Adrenal gland (tissue), 12 donors: ENCODE measurements around the gene TAS1R1. TPM values are rescaled to one million over a fixed set of nuclear protein-coding genes. Genes with fewer than 3 reads are reported as not detected.

Experiments
- DNase-seq, 7 donors: peaks; one replicate each; pipeline ENCODE4 v3.0.0-alpha.2; 2019 to 2020
- H3K27ac ChIP-seq, 5 donors: fragments of 200-600 bp; sonication (generic) in 4 of 5; 1 replicate in 3 of 5; 2 replicates in 2 of 5; pipeline versions ENCODE4 v1.5.1 to v1.8.0; 2016 to 2020; ENCODE audit warnings: mild to moderate bottlenecking in 1 of 5
- H3K27me3 ChIP-seq: fragments of 200-600 bp; 2 replicates; pipeline ENCODE4 v1.8.0; 2021
- H3K36me3 ChIP-seq, 2 donors: fragments of 200-600 bp; replicated peaks in 1 of 2; 1 replicate in 1 of 2; 2 replicates in 1 of 2; pipeline versions ENCODE4 v1.5.1 to v1.8.0; 2018 to 2022
- H3K4me1 ChIP-seq, 2 donors: fragments of 200-600 bp; replicated peaks in 1 of 2; 1 replicate in 1 of 2; 2 replicates in 1 of 2; pipeline versions ENCODE4 v1.5.1 to v1.8.0; 2018 to 2021
- H3K4me3 ChIP-seq, 4 donors: fragments of 200-600 bp; sonication (generic) in 3 of 4; one replicate each; pipeline ENCODE4 v1.5.1; 2016 to 2018
- H3K9me3 ChIP-seq, 3 donors: fragments of 200-600 bp; sonication (generic) in 1 of 3; replicated peaks in 1 of 3; 1 replicate in 2 of 3; 2 replicates in 1 of 3; pipeline versions ENCODE4 v1.5.1 to v1.8.0; 2016 to 2021
- CTCF ChIP-seq, 6 experiments: fragments of 450-650 bp in 4 of 6; fragments of 200-600 bp in 2 of 6; sonication (generic) in 1 of 6; IDR thresholded peaks; 1 replicate in 5 of 6; 2 replicates in 1 of 6; pipeline versions ENCODE4 v1.5.1 to v1.8.0; 2016 to 2021; ENCODE audit warnings: antibody characterized with exemption in 6 of 6, mild to moderate bottlenecking in 2 of 6, moderate library complexity in 1 of 6
- POLR2A ChIP-seq, 2 donors: fragments of 450-650 bp; IDR thresholded peaks; one replicate each; pipeline ENCODE4 v1.6.1; 2017; ENCODE audit warnings: antibody characterized with exemption in 2 of 2, mild to moderate bottlenecking in 2 of 2, moderate library complexity in 1 of 2
- WGBS, 4 donors: extraction: QIAGEN DNeasy Blood & Tissue Kit in 2 of 4; methylation state at CpG; one replicate each; pipeline versions ENCODE4 v1.1.5 to v1.1.7; 2013 to 2017; 5-methylcytosine and 5-hydroxymethylcytosine counted together
- intact Hi-C, 2 donors: fragments of 100-400 bp; cut with DNase I; formaldehyde crosslinking; loops; one replicate each; pipeline versions ENCODE4 v1.14.1 to v1.15.0; 2022 to 2023
- polyA plus RNA-seq, 3 donors: library from polyadenylated mRNA; stranded (reverse); fragments of 200-250 nt in 2 of 3; fragments of 350-450 nt in 1 of 3; fragmentation: Illumina TruSeq in 1 of 3; extraction: RNeasy Lipid Tissue Mini Kit (QIAGEN cat#74804) in 1 of 3; gene quantifications; one replicate each; pipeline ENCODE4 v1.2.3, GENCODE V29; 2013 to 2014
- total RNA-seq, 9 donors: library from RNA; depleted of rRNA in 4 of 9; stranded (reverse); fragments of >200 nt in 4 of 9; fragments of 120-200 nt in 1 of 9; fragmentation: NEBNext Ultra II Directional in 1 of 9; extraction: Animal tissue kit (Norgen Biotek cat#: 25700) in 1 of 9; gene quantifications; one replicate each; pipeline versions ENCODE4 v1.1.0 to v1.2.4, GENCODE V29; 2013 to 2023
- donor health status: healthy with polysubstance abuse.
- donor health status: Bipolar disorder and iron deficiency.
- donor health status: DM: yes; HTN: yes; CAD: no.
- donor health status: DM: no; HTN: no; CAD: no.
- donor health status: DM: no; HTN: no; CAD: no.
- donor health status: DM: yes; HTN: yes; CAD: no.

Gene TAS1R1
- total and polyA plus RNA-seq, 12 donors: 0.11 to 0.83 (median 0.40) TPM; not detected in 5

GRCh38 chr1:6603238-6603914 is 48.3 kb downstream of the TAS1R1 start:
- Histone ChIP-seq H3K27me3 (no peaks in the 10 kb centered on the region), H3K9me3 (no peaks in the 10 kb centered on the region), H3K27ac (peak overlapping the region; percentile 80 to 99 (median 98)), H3K4me1 (peaks cover 28 to 40% of the 10 kb centered on the region in 2 donors), H3K4me3 (peak overlapping the region; percentile 42 to 71 (median 52)), H3K36me3 (peaks cover 0 to 12% of the 10 kb centered on the region in 2 donors)
- TF ChIP-seq CTCF (IDR thresholded peaks at IDR 0.05): no peak
- peak in 1 of 2 donors; percentile 46 for TF ChIP-seq POLR2A (IDR thresholded peaks at IDR 0.05)
- DNase-seq: peak; percentile 63 to 84 (median 71)
- WGBS, 4 donors: 0% methylated on average over 17 to 36 of the region's 36 CpGs
- intact Hi-C loops: no loop called here

- TF ChIP-seq POLR2A (IDR thresholded peaks at IDR 0.05) (no peak), CTCF (IDR thresholded peaks at IDR 0.05) (peak in 3 of 6 experiments; percentile 24 to 54 (median 32))
- WGBS, 4 donors: 30 to 37% (median 31%) methylated on average over 18 to 19 of the region's 19 CpGs
- H3K36me3 ChIP-seq: peaks cover 0 to 5% of the 10 kb centered on the region in 2 donors
- H3K27me3 ChIP-seq: no peaks in the 10 kb centered on the region
- intact Hi-C loops: no loop called here
- H3K27ac ChIP-seq: peak overlapping the region; percentile 80 to 99 (median 98)
- peaks cover 27 to 33% of the 10 kb centered on the region in 2 donors for H3K4me1 ChIP-seq
- no peaks in the 10 kb centered on the region for H3K9me3 ChIP-seq
- DNase-seq: peak; percentile 53 to 88 (median 63)
- peak overlapping the region in 2 of 4 donors; percentile 58 to 71 for H3K4me3 ChIP-seq
Measured at GRCh38 chr1:6603915-6604558, 48.9 kb downstream of the TAS1R1 start.

GRCh38 chr1:6612641-6613360 is 57.7 kb downstream of the TAS1R1 start:
- 0 to 1% (median 1%) methylated on average over 16 to 67 of the region's 67 CpGs for WGBS, 4 donors
- TF ChIP-seq POLR2A (IDR thresholded peaks at IDR 0.05) (peak in 1 of 2 donors; percentile 34), CTCF (IDR thresholded peaks at IDR 0.05) (peak in 1 of 6 experiments; percentile 7)
- Histone ChIP-seq H3K4me1 (peaks cover 10 to 23% of the 10 kb centered on the region in 2 donors), H3K9me3 (no peaks in the 10 kb centered on the region), H3K27me3 (no peaks in the 10 kb centered on the region), H3K36me3 (peaks cover 0 to 4% of the 10 kb centered on the region in 2 donors), H3K27ac (peak overlapping the region; percentile 81 to 99 (median 93)), H3K4me3 (peak overlapping the region; percentile 13 to 86 (median 75))
- intact Hi-C loops: no loop called here
- DNase-seq: peak; percentile 56 to 81 (median 62)
